ENCODE measurements around the gene RBX1.

GRCh38 chr22:40995821-40996220 lies 44.6 kb downstream of the RBX1 start:
- no peak for TF ChIP-seq CTCF (IDR thresholded peaks at IDR 0.05; ENCODE audit: low read depth, low read length)
- TF ChIP-seq EZH2phosphoT487 (IDR thresholded peaks at IDR 0.05; ENCODE audit: low read depth): no peak

All from OCI-LY3 (cell line).